Measurements from ENCODE around the gene ARMH3. TPM values are rescaled to one million over a fixed set of nuclear protein-coding genes. Genes with fewer than 3 reads are reported as not detected.

The ARMH3 gene
- total RNA-seq, 1 experiment from 2014 or later, result 12.8 TPM

- ChIA-PET CTCF (interaction anchor here (0.6 to 1.0 kb wide), 3 partner anchors 11 to 286 kb away, joined by 3 to 4 read pairs (median 3); partner anchors contain the start of gene ARMH3), POLR2A (ENCODE audit: unreplicated experiment) (interaction anchor here (0.6 kb wide), 1 partner anchor 776 kb away, joined by 3 read pairs; no protein-coding TSS in a partner anchor)
- intact Hi-C loops (cut with micrococcal nuclease; ENCODE audit: unreplicated experiment), result no loop called here
- Histone ChIP-seq H3K27me3 (ENCODE audit: insufficient read depth, low read depth) (no peaks in the 10 kb centered on the region), H3K4me3 (no peak overlapping the region), H3K4me1 (replicated peaks; ENCODE audit: insufficient read depth) (0 out of 2 replicates have a peak, but pooled peaks cover 6% of the 10 kb centered on the region), H3K79me2 (ENCODE audit: low read depth) (peaks cover 23% of the 10 kb centered on the region), H3K9me2 (ENCODE audit: insufficient read depth) (no peaks in the 10 kb centered on the region), H3K36me3 (ENCODE audit: low read depth) (no peaks in the 10 kb centered on the region), H3F3A (ENCODE audit: insufficient read depth, low read depth) (peaks cover 12% of the 10 kb centered on the region), H3K27ac (no peak overlapping the region), H3K4me2 (peak overlapping the region; percentile 92; the same call in 1 of the 2 replicates), H4K20me1 (ENCODE audit: insufficient read depth) (0 out of 2 replicates have a peak, but pooled peaks cover 4% of the 10 kb centered on the region), H2AFZ (no peak overlapping the region), H3K9me3 (ENCODE audit: insufficient read depth, low read depth) (no peaks in the 10 kb centered on the region)
- no peak for TF ChIP-seq EZH2 (IDR thresholded peaks at IDR 0.05; ENCODE audit: low read depth)
- TF ChIP-seq, protein P1, sequence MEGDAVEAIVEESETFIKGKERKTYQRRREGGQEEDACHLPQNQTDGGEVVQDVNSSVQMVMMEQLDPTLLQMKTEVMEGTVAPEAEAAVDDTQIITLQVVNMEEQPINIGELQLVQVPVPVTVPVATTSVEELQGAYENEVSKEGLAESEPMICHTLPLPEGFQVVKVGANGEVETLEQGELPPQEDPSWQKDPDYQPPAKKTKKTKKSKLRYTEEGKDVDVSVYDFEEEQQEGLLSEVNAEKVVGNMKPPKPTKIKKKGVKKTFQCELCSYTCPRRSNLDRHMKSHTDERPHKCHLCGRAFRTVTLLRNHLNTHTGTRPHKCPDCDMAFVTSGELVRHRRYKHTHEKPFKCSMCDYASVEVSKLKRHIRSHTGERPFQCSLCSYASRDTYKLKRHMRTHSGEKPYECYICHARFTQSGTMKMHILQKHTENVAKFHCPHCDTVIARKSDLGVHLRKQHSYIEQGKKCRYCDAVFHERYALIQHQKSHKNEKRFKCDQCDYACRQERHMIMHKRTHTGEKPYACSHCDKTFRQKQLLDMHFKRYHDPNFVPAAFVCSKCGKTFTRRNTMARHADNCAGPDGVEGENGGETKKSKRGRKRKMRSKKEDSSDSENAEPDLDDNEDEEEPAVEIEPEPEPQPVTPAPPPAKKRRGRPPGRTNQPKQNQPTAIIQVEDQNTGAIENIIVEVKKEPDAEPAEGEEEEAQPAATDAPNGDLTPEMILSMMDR (conservative IDR thresholded peaks at IDR 0.05), result no peak
- no peak for DNase-seq
- no TSS peak for BruUV-seq (replicated peaks)
These were observed 11.3 kb upstream of the ARMH3 start for GRCh38 chr10:102067091-102067916.

DNA sequence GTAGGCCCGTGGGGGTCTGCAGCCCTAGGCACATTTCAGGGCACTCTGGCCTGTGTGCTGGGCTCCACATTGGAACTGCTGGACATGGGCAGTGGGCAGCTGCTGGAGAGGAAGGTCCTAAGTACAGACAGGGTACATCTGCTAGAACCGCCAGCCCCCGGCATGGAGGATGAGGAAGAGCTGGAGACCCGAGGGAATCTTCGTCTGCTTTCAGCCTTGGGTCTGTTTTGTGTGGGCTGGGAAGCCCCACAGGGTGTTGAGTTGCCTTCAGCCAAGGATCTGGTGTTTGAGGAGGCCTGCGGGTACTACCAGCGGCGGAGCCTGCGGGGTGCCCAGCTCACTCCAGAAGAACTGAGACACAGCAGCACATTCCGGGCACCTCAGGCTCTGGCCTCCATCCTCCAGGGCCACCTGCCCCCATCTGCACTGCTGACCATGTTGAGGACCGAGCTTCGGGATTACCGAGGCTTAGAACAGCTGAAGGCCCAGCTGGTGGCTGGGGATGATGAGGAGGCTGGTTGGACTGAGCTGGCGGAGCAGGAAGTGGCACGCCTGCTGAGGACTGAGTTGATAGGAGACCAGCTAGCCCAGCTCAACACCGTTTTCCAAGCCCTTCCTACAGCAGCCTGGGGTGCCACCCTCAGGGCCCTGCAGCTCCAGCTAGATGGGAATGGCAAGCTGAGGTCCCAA is 10.6 kb upstream of the ARMH3 start:
- Histone ChIP-seq H3K27me3 (ENCODE audit: insufficient read depth, low read depth) (no peaks in the 10 kb centered on the region), H3K36me3 (ENCODE audit: low read depth) (no peaks in the 10 kb centered on the region), H3K79me2 (ENCODE audit: low read depth) (peaks cover 23% of the 10 kb centered on the region), H3K9me3 (ENCODE audit: insufficient read depth, low read depth) (no peaks in the 10 kb centered on the region), H3F3A (ENCODE audit: insufficient read depth, low read depth) (peaks cover 7% of the 10 kb centered on the region), H3K9me2 (ENCODE audit: insufficient read depth) (no peaks in the 10 kb centered on the region), H2AFZ (no peak overlapping the region), H3K27ac (no peak overlapping the region), H3K4me3 (peak overlapping the region; percentile 81; the same call in 1 of the 2 replicates), H4K20me1 (ENCODE audit: insufficient read depth) (0 out of 2 replicates have a peak, but pooled peaks cover 4% of the 10 kb centered on the region), H3K4me1 (replicated peaks; ENCODE audit: insufficient read depth) (0 out of 2 replicates have a peak, but pooled peaks cover 6% of the 10 kb centered on the region), H3K4me2 (peak overlapping the region; percentile 92)
- DNase-seq, result no peak
- POLR2A ChIA-PET (ENCODE audit: unreplicated experiment), result interaction anchor here (0.6 kb wide), 1 partner anchor 776 kb away, joined by 3 read pairs; no protein-coding TSS in a partner anchor
- TSS peak; percentile 46 for BruUV-seq (replicated peaks)
- CTCF ChIA-PET, result interaction anchor here (0.6 to 1.0 kb wide), 3 partner anchors 10 to 285 kb away, joined by 3 to 4 read pairs (median 3); partner anchors contain the start of gene ARMH3
- intact Hi-C loops (cut with micrococcal nuclease; ENCODE audit: unreplicated experiment), result no loop called here
- TF ChIP-seq, protein P1 (conservative IDR thresholded peaks at IDR 0.05), result no peak
- TF ChIP-seq EZH2 (IDR thresholded peaks at IDR 0.05; ENCODE audit: low read depth), result no peak

Data from PC-9 (cell line).